ENCODE measurements around the gene LCAT. TPM values are rescaled to one million over a fixed set of nuclear protein-coding genes. Genes with fewer than 3 reads are reported as not detected.

Gene LCAT, protein sequence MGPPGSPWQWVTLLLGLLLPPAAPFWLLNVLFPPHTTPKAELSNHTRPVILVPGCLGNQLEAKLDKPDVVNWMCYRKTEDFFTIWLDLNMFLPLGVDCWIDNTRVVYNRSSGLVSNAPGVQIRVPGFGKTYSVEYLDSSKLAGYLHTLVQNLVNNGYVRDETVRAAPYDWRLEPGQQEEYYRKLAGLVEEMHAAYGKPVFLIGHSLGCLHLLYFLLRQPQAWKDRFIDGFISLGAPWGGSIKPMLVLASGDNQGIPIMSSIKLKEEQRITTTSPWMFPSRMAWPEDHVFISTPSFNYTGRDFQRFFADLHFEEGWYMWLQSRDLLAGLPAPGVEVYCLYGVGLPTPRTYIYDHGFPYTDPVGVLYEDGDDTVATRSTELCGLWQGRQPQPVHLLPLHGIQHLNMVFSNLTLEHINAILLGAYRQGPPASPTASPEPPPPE
- polyA plus RNA-seq (2012; rRNA removed): 11.1 and 14.4 TPM in 2 replicates
- polyA plus RNA-seq (2012; cell fraction: cytosol; rRNA removed): 1.7 and 3.1 TPM in 2 replicates
- polyA plus RNA-seq (2012; cell fraction: nucleus; rRNA removed): 94.0 and 97.7 TPM in 2 replicates

DNA sequence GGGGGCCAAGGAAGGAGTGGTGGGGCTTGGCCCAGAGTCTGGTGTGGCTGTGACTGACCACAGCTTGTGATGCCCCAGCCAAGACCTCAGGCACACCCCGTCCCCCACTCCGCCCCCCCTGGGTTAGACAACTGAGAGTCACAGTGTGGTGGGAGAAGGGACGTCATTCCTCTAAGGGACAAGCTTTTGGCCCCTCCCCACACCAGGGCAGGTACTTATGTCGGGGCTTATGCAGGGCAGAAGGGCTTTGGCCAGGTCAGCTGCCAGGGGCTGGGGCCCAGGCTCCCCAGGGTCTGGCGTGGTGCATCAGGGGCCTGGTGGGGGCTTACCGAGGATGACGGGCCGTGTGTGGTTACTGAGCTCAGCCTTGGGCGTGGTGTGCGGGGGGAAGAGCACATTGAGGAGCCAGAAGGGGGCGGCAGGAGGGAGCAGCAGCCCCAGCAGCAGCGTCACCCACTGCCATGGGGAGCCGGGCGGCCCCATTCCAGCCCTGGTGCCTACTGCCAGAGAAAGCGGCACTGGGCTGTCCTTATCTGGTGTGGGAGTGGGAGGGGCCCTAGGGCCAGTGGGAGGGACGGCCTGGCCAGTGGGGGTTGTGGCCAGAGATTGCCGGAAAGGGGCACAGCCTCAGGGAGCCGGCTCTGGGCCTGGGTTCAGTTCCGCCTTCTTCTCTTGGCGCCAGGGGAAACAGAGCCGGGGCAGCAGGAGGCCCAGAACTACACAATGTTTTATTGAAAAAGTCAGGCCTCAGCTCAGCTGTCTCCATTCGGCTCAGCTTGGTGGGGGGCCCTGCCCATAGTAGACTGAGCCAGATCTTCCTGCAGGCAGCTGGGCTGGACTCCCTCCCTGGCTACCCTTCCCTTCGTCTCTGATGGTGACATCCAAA, at the start of gene LCAT:
Gene LCAT, minus strand, starts transcription at position 502 of the 886 bp plus-strand sequence. Its CDS starts 19 bp downstream, at position 483.
- no peak within 1 kb of the TSS for H3K9ac ChIP-seq
- peaks cover 13% of the 10 kb centered on the region; the same call in 1 of the 2 replicates for H4K20me1 ChIP-seq (ENCODE audit: insufficient read depth)
- no peaks in the 10 kb centered on the region for H3K9me2 ChIP-seq
- H3K27ac ChIP-seq (ENCODE audit: low read depth in 2 of 2, low read length in 1 of 2): peak within 1 kb of the TSS in 1 of 2 experiments; percentile 20; a peak in 1 of 4 replicates
- H3K4me2 ChIP-seq: no peak within 1 kb of the TSS
- POLR2A ChIA-PET: interaction anchor here (1.0 kb wide), 1 partner anchor 9 kb away, joined by 3 read pairs; no protein-coding TSS in a partner anchor
- H3K79me2 ChIP-seq (ENCODE audit: insufficient read depth): peaks cover 10% of the 10 kb centered on the region; the same call in 1 of the 2 replicates
- CTCF ChIA-PET: interaction anchor here (0.7 to 28.1 kb wide), 5 partner anchors 11 to 273 kb away, joined by 3 to 564 read pairs (median 5); partner anchors contain the start of genes EDC4, NRN1L and PSKH1
- H3K36me3 ChIP-seq (replicated peaks in 1 of 2; ENCODE audit: control insufficient read depth in 1 of 2, insufficient read depth in 2 of 2, low read length in 1 of 2): peaks cover 12 to 63% of the 10 kb centered on the region in 2 experiments
- H3K27me3 ChIP-seq (ENCODE audit: insufficient read depth): no peaks in the 10 kb centered on the region
- H3K4me3 ChIP-seq (ENCODE audit: low read depth in 2 of 2, low read length in 1 of 2): no peak within 1 kb of the TSS
- DNase-seq: no peak
- TF ChIP-seq JUND (IDR thresholded peaks at IDR 0.05): no peak
- TF ChIP-seq YY1 (IDR thresholded peaks at IDR 0.05; ENCODE audit: low read depth): no peak
- TF ChIP-seq FOXJ3 (CRISPR knock-in tag; IDR thresholded peaks at IDR 0.05): no peak
- no peak for TF ChIP-seq NFIC (IDR thresholded peaks at IDR 0.05; ENCODE audit: borderline replicate concordance)
- no peak for TF ChIP-seq ELF1 (IDR thresholded peaks at IDR 0.05)
- TF ChIP-seq EP300 (IDR thresholded peaks at IDR 0.05; ENCODE audit: borderline replicate concordance in 1 of 2, low read depth in 1 of 2, low read length in 1 of 2): no peak
- TF ChIP-seq MXI1 (IDR thresholded peaks at IDR 0.05; ENCODE audit: low read depth, low read length): no peak
- no peak for TF ChIP-seq RCOR1 (IDR thresholded peaks at IDR 0.05; ENCODE audit: low read length)
- no peak for TF ChIP-seq GABPA (IDR thresholded peaks at IDR 0.05; ENCODE audit: low read depth)
- no peak for TF ChIP-seq FOXM1 (IDR thresholded peaks at IDR 0.05; ENCODE audit: low read depth)
- TF ChIP-seq TAF1 (IDR thresholded peaks at IDR 0.05; ENCODE audit: borderline replicate concordance, low read depth, low read length): no peak
- no peaks in the 10 kb centered on the region for H3K9me3 ChIP-seq
- H2AFZ ChIP-seq (ENCODE audit: low read depth): no peak within 1 kb of the TSS
- H3F3A ChIP-seq (replicated peaks; ENCODE audit: insufficient read depth): peaks cover 22% of the 10 kb centered on the region
- H3K4me1 ChIP-seq (ENCODE audit: control insufficient read depth in 1 of 2, insufficient read depth in 2 of 2, low read depth in 1 of 2, low read length in 1 of 2): peaks cover 0 to 22% of the 10 kb centered on the region in 2 experiments; a peak in 1 of 4 replicates
- 91% methylated on average over 17 of the region's 23 CpGs for WGBS (ENCODE audit: low lambda C conversion rate)

- ChIA-PET POLR2A (no interaction called here), CTCF (interaction anchor here (0.6 to 3.9 kb wide), 14 partner anchors 10 to 446 kb away, joined by 3 to 25 read pairs (median 4); no protein-coding TSS in a partner anchor)
- Histone ChIP-seq H2AFZ (ENCODE audit: low read depth) (peak overlapping the region; percentile 84), H4K20me1 (ENCODE audit: insufficient read depth) (no peaks in the 10 kb centered on the region), H3K79me2 (ENCODE audit: insufficient read depth) (no peaks in the 10 kb centered on the region), H3K9me3 (no peaks in the 10 kb centered on the region), H3F3A (replicated peaks; ENCODE audit: insufficient read depth) (no peaks in the 10 kb centered on the region), H3K36me3 (replicated peaks in 1 of 2; ENCODE audit: control insufficient read depth in 1 of 2, insufficient read depth in 2 of 2, low read length in 1 of 2) (no peaks in the 10 kb centered on the region), H3K4me1 (ENCODE audit: control insufficient read depth in 1 of 2, insufficient read depth in 2 of 2, low read depth in 1 of 2, low read length in 1 of 2) (peaks cover 0 to 7% of the 10 kb centered on the region in 2 experiments; a peak in 1 of 4 replicates), H3K4me2 (peak overlapping the region; percentile 66; the same call in 1 of the 2 replicates), H3K27ac (ENCODE audit: low read depth in 2 of 2, low read length in 1 of 2) (no peak overlapping the region), H3K4me3 (ENCODE audit: low read depth in 2 of 2, low read length in 1 of 2) (peak overlapping the region in 1 of 2 experiments; percentile 56; a peak in 2 of 4 replicates), H3K9me2 (no peaks in the 10 kb centered on the region), H3K9ac (no peak overlapping the region), H3K27me3 (ENCODE audit: insufficient read depth) (no peaks in the 10 kb centered on the region)
- peak; percentile 96 for DNase-seq
- TF ChIP-seq RAD21 (IDR thresholded peaks at IDR 0.05; ENCODE audit: low read length) (peak; percentile 63), TCF12 (IDR thresholded peaks at IDR 0.05) (no peak), PBX3 (IDR thresholded peaks at IDR 0.05) (no peak), TAF1 (IDR thresholded peaks at IDR 0.05; ENCODE audit: borderline replicate concordance, low read depth, low read length) (no peak), SMC3 (IDR thresholded peaks at IDR 0.05; ENCODE audit: low read depth, low read length) (peak; percentile 87), SIN3A (IDR thresholded peaks at IDR 0.05; ENCODE audit: borderline replicate concordance, low read depth, low read length) (0 out of 2 replicates have a peak, but pooled peaks have one; percentile 26)
- TF ChIP-seq, protein P1, sequence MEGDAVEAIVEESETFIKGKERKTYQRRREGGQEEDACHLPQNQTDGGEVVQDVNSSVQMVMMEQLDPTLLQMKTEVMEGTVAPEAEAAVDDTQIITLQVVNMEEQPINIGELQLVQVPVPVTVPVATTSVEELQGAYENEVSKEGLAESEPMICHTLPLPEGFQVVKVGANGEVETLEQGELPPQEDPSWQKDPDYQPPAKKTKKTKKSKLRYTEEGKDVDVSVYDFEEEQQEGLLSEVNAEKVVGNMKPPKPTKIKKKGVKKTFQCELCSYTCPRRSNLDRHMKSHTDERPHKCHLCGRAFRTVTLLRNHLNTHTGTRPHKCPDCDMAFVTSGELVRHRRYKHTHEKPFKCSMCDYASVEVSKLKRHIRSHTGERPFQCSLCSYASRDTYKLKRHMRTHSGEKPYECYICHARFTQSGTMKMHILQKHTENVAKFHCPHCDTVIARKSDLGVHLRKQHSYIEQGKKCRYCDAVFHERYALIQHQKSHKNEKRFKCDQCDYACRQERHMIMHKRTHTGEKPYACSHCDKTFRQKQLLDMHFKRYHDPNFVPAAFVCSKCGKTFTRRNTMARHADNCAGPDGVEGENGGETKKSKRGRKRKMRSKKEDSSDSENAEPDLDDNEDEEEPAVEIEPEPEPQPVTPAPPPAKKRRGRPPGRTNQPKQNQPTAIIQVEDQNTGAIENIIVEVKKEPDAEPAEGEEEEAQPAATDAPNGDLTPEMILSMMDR (IDR thresholded peaks at IDR 0.05): peak; percentile 81
- 20% methylated on average over 31 of the region's 39 CpGs for WGBS (ENCODE audit: low lambda C conversion rate)
Measured at GRCh38 chr16:67993207-67994039, 49.5 kb upstream of the LCAT start.

All from SK-N-SH (cell line).